Amniotic stem cell (primary cell): ENCODE results near the gene KRABD2.
A peak's percentile ranks its signal among the peaks of the same experiment; 100 is the strongest.
"Not testable (repeated sequence)": the region's sequence is repeated elsewhere in the genome, so short reads cannot be mapped to it uniquely, and the experiment has no call there.

Experiments
- DNase-seq: peaks from one replicate; lab custom pipeline; 2025; lab: John Stamatoyannopoulos, UW

KRABD2 gene

GRCh38 chr17:8360751-8361150, 15.8 kb downstream of the KRABD2 start:
- no peak for DNase-seq

- DNase-seq: no peak
These were observed 16.2 kb downstream of the KRABD2 start for GRCh38 chr17:8360260-8360659.

- DNase-seq: peak; percentile 55
These were observed 16.7 kb downstream of the KRABD2 start for GRCh38 chr17:8359769-8360168.

- no peak for DNase-seq
These were observed 18.6 kb downstream of the KRABD2 start for GRCh38 chr17:8357910-8358309.

- DNase-seq: no peak
These were observed 22.3 kb downstream of the KRABD2 start for GRCh38 chr17:8354236-8354635.

GRCh38 chr17:8353736-8354135, 22.8 kb downstream of the KRABD2 start:
- no peak for DNase-seq

GRCh38 chr17:8350339-8350738, 26.2 kb downstream of the KRABD2 start:
- no peak for DNase-seq

GRCh38 chr17:8347001-8347400, 29.5 kb downstream of the KRABD2 start:
- DNase-seq: not testable (repeated sequence)

- DNase-seq: no peak
These were observed 30.4 kb downstream of the KRABD2 start for GRCh38 chr17:8345951-8346665.

- DNase-seq: no peak
These were observed 31.3 kb downstream of the KRABD2 start for GRCh38 chr17:8345052-8345690.

- no peak for DNase-seq
These were observed 35.0 kb downstream of the KRABD2 start for GRCh38 chr17:8341456-8341855.

GRCh38 chr17:8339540-8339939, 37.0 kb downstream of the KRABD2 start, which contains the start of gene ODF4:
TSS of gene ODF4 (plus strand) at chr17:8339840. CDS start at chr17:8340052, 212 bp downstream.
- DNase-seq: no peak

GRCh38 chr17:8338753-8339140, 37.8 kb downstream of the KRABD2 start:
- no peak for DNase-seq

GRCh38 chr17:8337802-8338752, 38.4 kb downstream of the KRABD2 start:
- DNase-seq: no peak

- no peak for DNase-seq
These were observed 43.2 kb downstream of the KRABD2 start for GRCh38 chr17:8333281-8333680.

GRCh38 chr17:8332688-8333087, 43.8 kb downstream of the KRABD2 start:
- no peak for DNase-seq

GRCh38 chr17:8332128-8332527, 44.4 kb downstream of the KRABD2 start:
- DNase-seq: no peak

GRCh38 chr17:8327303-8327649, 49.2 kb downstream of the KRABD2 start:
- no peak for DNase-seq
